NCI-H524 (cell line): ENCODE results near the gene GPR108.
"Not testable (repeated sequence)": the region's sequence is repeated elsewhere in the genome, so short reads cannot be mapped to it uniquely, and the experiment has no call there.

Source experiments
- DNase-seq, 2 experiments: peaks; one replicate each; lab custom pipeline; 2025; lab: John Stamatoyannopoulos, UW

The GPR108 gene

DNA sequence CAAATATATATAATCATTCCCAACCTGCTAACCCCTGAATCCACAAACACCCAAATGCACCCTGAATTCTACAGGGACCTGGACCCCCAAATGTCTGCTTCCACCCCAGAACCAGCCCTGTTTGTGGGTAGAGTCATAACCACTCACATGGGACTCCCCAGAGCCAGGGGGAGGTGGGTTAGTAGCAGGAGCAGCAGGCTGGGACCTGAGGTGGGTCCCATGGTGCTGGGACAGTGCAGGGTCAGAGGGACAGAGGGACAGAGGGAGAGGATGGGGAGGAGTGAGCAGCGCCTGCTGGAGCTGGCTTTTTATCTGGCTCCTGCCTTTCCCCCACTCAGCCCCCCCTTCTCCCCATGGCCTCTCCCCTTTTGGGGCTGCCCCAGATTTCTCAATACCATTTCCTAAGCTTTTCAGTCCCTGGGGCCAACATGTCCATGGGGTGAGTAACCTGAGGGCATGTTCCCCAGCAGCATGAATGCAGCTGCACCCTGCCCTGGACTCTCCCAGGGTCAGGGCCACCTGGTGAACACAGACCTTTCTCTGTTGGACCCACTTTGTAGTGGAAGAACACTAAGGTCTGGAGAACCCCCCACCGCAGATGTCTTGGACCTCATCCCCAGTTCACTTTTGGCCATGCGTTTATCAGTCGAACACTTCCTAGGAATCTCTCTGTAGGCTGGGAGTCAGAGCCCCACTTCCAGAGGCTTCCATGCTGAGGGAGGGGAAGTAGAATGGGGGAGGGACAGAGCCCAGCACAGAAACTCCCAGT lies 16.8 kb downstream of the GPR108 start, which contains the start of gene C3:
C3 (minus strand) TSS at position 282 of the 769 bp plus-strand sequence; CDS start at position 221, 61 bp downstream.
- DNase-seq = no peak

DNA sequence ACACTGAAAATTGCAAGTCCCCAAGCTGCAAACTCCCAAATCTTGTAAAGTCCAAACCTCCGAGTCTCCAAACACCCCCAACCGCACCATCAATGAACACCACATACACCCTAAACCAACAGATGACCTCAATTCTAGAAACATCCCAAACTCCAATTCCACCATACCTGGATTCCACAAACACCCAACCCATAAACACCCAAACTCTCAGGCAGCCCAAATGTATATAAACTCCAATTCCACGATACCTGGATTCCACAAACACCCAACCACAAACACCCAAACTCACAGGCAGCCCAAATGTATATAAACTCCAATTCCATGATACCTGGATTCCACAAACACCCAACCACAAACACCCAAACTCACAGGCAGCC lies 17.4 kb downstream of the GPR108 start:
- DNase-seq = no peak

DNA sequence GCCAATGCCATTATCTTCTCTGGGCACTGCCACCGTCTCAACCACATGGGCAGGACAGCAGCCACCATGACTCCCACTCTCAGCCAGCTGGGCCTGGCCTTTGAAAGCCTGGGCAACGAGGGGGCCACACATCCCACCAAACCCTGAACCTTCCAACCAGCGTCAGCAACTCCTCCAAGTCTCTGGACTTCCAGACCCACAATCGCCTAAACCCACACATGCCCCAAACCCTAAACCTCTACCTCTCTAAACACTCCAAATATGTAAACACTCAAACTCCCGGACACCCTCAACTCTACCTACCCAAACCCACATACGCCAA lies 17.9 kb downstream of the GPR108 start:
- DNase-seq = no peak

DNA sequence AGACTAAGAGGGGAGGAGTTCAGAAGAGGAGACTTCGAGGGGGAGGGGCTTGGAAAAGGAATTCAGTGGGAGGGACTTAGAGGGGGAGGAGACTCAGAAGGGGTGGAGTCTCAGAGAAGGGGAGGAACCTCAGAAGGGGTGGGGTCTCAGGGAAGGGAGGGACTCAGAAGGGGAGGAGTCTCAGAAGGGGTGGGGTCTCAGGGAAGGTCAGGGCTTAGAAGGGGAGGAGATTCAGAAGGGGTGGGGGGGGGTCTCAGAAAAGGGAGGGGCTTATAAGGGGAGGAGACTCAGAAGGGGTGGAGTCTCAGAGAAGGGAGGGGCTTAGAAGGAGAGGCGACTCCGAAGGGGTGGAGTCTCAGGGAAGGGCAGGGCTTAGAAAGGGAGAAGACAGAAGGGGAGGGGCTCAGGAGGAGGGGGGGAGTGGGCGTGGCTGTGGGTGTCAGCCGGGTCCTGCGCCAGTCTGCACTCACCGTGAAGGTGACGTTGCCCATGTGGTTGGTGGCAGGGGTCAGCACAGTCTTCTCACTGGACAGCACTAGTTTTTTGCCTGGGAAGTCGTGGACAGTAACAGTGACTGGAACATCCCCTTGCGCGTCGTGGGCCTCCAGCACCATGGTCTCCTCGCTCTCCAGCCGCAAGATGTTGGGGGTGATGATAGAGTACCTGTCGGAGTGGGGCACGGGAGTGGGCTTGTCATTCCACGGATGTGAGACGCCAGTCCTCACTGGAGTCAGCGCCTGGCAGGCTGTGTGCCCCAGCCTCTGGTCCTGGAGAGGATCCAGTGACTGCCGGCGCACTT lies 18.4 kb downstream of the GPR108 start:
- DNase-seq = no peak

DNA sequence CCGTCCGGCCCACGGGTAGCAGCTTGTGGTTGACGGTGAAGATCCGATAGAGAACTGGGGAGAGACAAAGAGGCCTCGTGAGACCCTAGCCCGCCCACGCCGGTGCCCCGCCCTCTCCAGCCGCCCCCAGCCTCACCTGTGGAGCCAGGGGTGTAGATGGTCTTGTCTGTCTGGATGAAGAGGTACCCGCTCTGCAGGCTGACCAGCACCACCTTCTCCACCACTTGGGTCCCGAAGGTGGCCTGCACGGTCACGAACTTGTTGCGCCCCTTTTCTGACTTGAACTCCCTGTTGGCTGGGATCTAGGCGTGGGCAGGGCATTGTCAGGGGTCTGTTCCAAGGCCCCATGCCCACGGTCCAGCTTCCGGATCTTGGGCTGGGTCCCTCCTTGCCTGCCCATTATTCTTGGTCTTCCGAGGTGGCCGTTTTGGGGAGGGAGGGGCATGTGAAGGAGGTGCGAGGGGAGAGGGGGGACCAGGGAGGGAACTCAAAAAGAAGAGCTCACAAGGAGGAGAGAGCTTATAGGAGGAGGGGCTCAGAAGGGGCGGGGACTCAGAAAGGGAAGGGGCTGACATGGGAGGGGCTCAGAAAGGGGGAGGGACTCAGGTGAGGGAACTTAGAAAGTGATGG lies 19.2 kb downstream of the GPR108 start:
- no peak for DNase-seq

GRCh38 chr19:6717441-6717971 lies 19.9 kb downstream of the GPR108 start:
- no peak for DNase-seq

DNA sequence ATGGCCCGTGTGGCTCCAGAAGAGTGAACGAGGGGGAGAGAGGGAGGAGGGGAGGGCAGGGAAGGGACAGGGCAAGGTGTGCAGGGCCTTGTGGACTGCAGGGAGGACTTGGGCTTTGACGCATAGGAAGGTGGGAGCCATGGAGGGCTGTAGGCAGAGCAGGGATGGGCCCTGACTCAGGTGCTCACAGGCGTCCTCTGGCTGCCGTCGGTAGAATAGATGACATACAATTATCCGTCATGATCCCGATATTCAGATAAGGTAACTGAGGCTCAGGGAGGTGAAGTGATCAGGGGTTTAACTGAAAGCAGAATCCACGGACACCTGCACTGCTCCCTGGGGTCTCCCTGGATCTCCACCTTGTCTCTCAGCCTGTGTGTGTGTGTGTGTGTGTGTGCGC lies 20.3 kb downstream of the GPR108 start:
- no peak for DNase-seq

DNA sequence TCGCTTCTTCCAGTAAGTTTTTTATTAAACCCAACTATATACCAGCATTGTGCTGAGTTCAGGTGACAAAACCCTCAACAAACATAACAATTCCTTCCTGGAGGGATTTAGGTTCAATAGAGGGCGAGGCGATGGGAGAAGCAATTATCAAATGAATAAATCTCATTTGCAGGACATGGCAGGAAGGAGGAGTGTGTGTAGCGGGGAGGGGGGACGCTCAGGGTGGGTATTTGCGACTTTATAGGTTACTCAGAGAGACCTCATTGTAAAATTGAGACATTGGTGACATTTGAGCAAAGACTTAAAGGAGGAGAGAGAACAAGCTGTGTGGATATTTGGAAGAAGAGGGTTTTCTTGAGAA lies 20.8 kb downstream of the GPR108 start:
- DNase-seq = no peak

- no peak for DNase-seq
These were observed 22.4 kb downstream of the GPR108 start for GRCh38 chr19:6714749-6715555.

DNA sequence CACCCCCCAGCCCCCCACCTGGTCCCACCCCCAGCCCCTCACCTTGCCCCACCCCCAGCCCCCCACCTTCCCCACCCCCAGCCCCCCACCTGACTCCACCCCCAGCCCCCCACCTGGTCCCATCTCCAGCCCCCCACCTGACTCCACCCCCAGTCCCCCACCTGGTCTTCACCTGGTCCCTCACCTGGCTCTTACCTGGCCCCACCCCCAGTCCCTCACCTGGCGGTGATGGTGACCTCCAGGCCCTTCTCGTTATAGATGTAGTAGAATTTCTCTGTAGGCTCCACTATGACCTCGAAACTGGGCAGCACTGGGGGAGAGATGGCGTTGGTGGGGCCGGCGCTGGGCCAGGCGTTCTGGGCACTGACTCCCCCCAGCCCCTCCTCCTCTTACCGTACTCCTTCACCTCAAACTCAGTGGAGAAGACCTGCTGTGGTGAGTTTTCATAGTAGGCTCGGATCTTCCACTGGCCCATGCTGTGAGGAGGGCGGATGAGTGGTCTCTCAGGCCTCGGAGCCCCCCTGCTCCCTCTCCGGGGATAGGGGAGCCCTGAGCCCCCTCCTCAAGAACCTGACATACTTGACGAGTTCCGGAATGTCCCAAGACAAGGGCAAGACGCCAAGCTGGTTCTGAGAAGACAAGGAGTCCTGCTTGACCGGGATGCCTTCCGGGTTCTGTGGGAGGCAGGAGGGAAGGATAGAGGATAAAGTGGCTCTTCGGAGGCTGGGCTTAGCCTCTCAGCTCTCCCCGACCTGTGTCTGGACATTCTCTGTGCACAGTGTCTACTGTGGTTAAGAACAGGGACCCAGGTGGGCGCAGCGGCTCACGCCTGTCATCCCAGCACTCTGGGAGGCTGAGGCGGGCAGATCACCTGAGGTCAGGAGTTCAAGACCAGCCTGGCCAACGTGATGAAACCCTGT lies 23.3 kb downstream of the GPR108 start:
- no peak for DNase-seq

- no peak for DNase-seq
These were observed 24.4 kb downstream of the GPR108 start for GRCh38 chr19:6712692-6713670.

GRCh38 chr19:6712231-6712630 lies 25.1 kb downstream of the GPR108 start:
- no peak for DNase-seq

DNA sequence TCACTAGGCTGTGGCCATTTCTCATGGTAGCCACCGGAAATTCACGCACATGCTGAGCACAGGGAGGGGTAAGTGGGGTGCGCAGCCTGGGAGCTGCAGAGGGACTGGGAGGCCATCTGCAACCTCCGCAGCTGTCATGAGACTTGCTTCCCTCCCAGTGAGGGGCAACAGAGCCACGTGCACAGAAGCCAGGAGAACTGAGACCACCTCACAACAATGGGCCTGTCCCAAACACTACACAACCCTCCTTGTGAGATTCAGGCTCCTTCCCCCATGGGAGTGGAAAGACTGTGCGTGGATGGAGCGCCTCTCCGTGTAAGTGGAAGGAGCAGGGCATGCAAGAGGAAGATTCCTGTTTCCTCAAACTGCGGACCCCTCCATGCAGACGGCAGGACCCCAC lies 25.8 kb downstream of the GPR108 start:
- DNase-seq = no peak

DNA sequence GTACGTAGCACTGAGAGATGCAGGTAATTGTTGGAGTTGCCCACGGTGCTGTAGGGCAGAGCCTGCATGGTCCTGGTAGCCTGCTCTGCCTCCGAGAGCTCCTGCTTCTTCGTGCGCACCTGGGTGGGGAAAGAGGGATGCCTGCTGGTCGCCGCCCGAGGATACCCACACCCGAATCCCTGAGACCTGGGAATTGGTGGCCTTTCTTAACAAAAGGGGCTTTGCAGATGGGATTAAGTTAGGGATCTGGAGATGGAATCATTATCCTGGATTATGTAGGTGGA lies 26.4 kb downstream of the GPR108 start:
- DNase-seq = no peak

DNA sequence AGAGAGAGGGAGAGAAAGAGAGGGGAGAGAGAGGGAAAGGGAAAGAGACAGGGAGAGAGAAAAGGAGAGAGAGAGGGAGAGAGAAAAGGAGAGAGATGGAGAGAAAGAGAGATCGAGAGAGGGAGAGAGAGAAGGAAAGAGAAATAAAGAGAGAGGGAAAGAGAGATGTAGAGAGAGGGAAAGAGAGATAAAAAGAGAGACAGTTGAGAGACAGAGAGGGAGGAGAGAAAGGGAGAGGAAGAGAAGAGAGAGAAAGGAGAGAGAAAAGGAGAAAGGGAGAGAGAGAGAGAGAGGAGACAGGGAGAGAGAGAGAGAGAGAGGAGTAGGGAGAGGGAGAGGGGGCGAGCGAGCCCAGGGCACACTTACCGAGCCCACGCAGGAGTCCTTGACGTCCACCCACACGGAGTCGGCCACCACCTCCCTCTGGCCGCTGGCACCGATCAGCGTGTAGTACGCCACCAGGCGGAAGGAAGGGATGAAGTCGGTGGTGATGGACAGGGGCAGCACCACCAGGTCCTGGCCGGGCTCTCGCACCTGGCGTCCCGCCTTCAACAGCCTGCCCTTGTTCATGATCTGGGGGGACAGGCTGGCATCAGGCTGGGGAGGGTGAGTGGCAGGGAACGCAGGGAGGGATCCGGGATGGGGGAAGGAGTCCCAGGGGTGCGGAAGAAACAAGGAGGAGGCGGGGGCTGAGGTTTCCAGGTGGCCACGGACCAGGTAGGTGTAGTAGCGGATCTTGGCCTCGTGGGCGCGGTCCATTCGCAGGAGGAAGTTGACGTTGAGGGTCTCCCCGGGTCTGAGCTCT lies 26.9 kb downstream of the GPR108 start:
- no peak for DNase-seq

DNA sequence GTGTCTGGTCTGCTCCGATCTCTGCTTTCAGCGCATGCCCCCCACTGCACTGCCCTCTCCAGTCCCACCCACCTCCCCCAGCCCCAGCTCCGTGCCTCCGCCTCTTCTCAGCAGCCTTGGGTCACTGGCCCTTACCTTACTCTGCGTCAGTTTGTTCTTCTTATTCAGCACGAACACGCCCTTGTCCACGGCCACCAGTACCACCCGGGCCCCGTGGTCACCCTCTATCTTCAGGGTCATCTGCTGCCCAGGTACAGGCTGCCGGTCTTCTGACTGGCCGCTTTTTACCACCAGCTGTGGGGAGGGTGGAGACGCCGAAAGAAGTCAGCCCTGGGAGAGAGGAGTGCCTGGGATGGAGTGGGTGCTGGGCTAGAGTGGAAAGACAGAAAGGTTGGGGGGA lies 27.8 kb downstream of the GPR108 start:
- DNase-seq = no peak

GRCh38 chr19:6708913-6709312 lies 28.5 kb downstream of the GPR108 start:
- DNase-seq = not testable (repeated sequence)

DNA sequence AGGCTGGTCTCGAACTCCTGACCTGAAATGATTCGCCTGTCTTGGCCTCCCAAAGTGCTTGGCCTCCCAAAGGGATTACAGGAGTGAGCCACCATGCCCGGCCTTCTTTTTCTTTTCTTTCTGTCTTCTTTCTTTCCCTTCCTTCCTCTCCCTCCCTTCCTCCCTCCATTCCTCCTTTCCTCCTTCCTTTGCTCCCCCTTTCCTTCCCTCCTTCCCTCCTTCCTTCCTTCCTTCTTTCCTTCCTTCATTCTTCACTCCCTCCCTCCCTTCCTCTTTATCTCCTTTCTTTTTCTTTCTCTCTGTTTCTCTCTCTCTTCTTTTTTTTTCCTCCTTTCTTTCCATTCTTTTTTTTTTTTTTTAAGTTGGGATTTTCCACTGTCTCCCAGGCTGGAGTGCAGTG lies 29.0 kb downstream of the GPR108 start:
- DNase-seq = no peak

DNA sequence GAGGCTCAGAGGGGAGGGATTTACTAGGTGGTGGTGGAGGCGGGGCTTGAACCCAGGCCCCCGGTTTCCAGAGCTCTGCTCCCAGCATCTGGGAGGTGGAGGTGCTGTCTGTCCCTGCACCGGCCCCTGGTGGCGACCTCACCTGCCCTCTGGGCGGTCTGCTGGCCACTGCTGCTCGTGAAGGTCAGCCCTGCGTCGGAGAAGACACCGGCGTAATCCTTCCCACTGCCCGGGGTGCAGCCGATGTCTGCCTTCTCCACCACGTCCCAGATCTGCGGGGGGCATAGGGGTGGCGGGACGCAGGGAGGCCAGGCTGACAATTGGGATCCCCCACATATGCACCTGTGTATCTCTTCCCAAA lies 29.7 kb downstream of the GPR108 start:
- no peak for DNase-seq
